Endothelial cell of umbilical vein (primary cell): ENCODE results near the gene JDP2. TPM values are rescaled to one million over a fixed set of nuclear protein-coding genes. Genes with fewer than 3 reads are reported as not detected.

ENCODE experiments used
- BruUV-seq: library from RNA; stranded (reverse); fragments of 400-500 nt; replicated peaks from 2 replicates; lab custom pipeline; 2021; lab: Mats Ljungman, UMichigan
- CTCF ChIA-PET: fragments of 300-600, 350-600 bp; sonication (Branson Sonifier 250); formaldehyde crosslinking; loops from one replicate; lab custom pipeline; 2021; ENCODE audit warnings: antibody characterized with exemption, inconsistent platforms; lab: Charles Lee
- POLR2A ChIA-PET: fragments of 300-600, 350-600 bp; sonication (Branson Sonifier 250); formaldehyde crosslinking; loops from one replicate; lab custom pipeline; 2021; ENCODE audit warnings: antibody characterized with exemption, inconsistent platforms; lab: Charles Lee
- DNase-seq: peaks from one replicate; pipeline ENCODE4 v3.0.0-alpha.2; 2011; ENCODE audit warnings: low read depth, low spot score
- FAIRE-seq: peaks from 2 replicates; lab custom pipeline; 2011; peaks lifted over from hg19 to GRCh38; lab: Jason Lieb, UNC
- H2AFZ ChIP-seq: 2 replicates; pipeline ENCODE4 v1.6.0; 2012; ENCODE audit warnings: low read depth, low read length, control low read depth, inconsistent platforms
- H3K27ac ChIP-seq: 2 replicates; pipeline ENCODE4 v1.5.1; 2011; ENCODE audit warnings: low read depth, mild to moderate bottlenecking, control low read depth, low read length, moderate library complexity; ENCODE audit not compliant: insufficient read depth
- H3K27me3 ChIP-seq, 2 experiments: 2 replicates each; pipeline versions ENCODE4 v1.6.0 to v1.6.1; 2011; ENCODE audit warnings: low read length in 2 of 2, mixed read lengths in 1 of 2; ENCODE audit not compliant: control insufficient read depth in 2 of 2, insufficient read depth in 2 of 2
- H3K36me3 ChIP-seq, 2 experiments: 2 replicates in 1 of 2; 3 replicates in 1 of 2; pipeline ENCODE4 v1.5.1; 2011; ENCODE audit warnings: low read length in 2 of 2, mild to moderate bottlenecking in 1 of 2, moderate library complexity in 1 of 2; ENCODE audit not compliant: control insufficient read depth in 2 of 2, insufficient read depth in 2 of 2; ENCODE audit errors: extremely low read depth in 1 of 2
- H3K4me1 ChIP-seq: 3 replicates; pipeline ENCODE4 v1.5.1; 2011; ENCODE audit warnings: mild to moderate bottlenecking, low read length; ENCODE audit not compliant: control insufficient read depth, insufficient read depth; ENCODE audit errors: extremely low read depth
- H3K4me2 ChIP-seq: 2 replicates; pipeline ENCODE4 v1.6.1; 2011; ENCODE audit warnings: low read length, control low read depth, mixed read lengths; ENCODE audit not compliant: insufficient read depth
- H3K4me3 ChIP-seq, 3 experiments: fragments of 200-600 bp in 1 of 3; sonication (generic), shearing (Covaris generic) in 1 of 3; replicated peaks in 1 of 3; 2 replicates each; pipeline ENCODE4 v1.5.1; 2011 to 2016; ENCODE audit warnings: control low read depth in 3 of 3, low read length in 3 of 3, mild to moderate bottlenecking in 2 of 3, inconsistent platforms in 1 of 3, low read depth in 1 of 3, moderate library complexity in 1 of 3; ENCODE audit not compliant: insufficient read depth in 1 of 3
- H3K79me2 ChIP-seq: 2 replicates; pipeline ENCODE4 v1.6.0; 2012; ENCODE audit warnings: low read length, inconsistent platforms; ENCODE audit not compliant: control insufficient read depth, insufficient read depth
- H3K9ac ChIP-seq: replicated peaks from 2 replicates; pipeline ENCODE3; 2011; ENCODE audit warnings: low read length, control low read depth; ENCODE audit not compliant: insufficient read depth; ENCODE audit errors: extremely low read depth
- H3K9me1 ChIP-seq: replicated peaks from 3 replicates; pipeline ENCODE4 v1.6.0; 2011; ENCODE audit warnings: mild to moderate bottlenecking, low read length; ENCODE audit not compliant: control insufficient read depth, insufficient read depth; ENCODE audit errors: extremely low read depth
- H3K9me3 ChIP-seq: replicated peaks from 2 replicates; pipeline ENCODE4 v1.5.1; 2012; ENCODE audit warnings: low read length, inconsistent platforms; ENCODE audit not compliant: control insufficient read depth, insufficient read depth
- H4K20me1 ChIP-seq: replicated peaks from 2 replicates; pipeline ENCODE3; 2011; ENCODE audit warnings: mild to moderate bottlenecking, low read length; ENCODE audit not compliant: control insufficient read depth, insufficient read depth; ENCODE audit errors: extremely low read depth
- EZH2 ChIP-seq: IDR thresholded peaks from 2 replicates; pipeline ENCODE4 v1.6.1; 2012; ENCODE audit warnings: borderline replicate concordance, low read depth, mild to moderate bottlenecking, moderate library complexity, low read length, inconsistent platforms; ENCODE audit not compliant: severe bottlenecking
- FOS ChIP-seq: IDR thresholded peaks from 2 replicates; pipeline ENCODE4 v1.6.1; 2011; ENCODE audit warnings: mild to moderate bottlenecking, low read length, moderate library complexity, borderline replicate concordance; ENCODE audit not compliant: insufficient read depth
- GATA2 ChIP-seq: IDR thresholded peaks from 2 replicates; pipeline ENCODE4 v1.7.0; 2011; ENCODE audit warnings: low read depth, mild to moderate bottlenecking, moderate library complexity, mixed read lengths, low read length; ENCODE audit not compliant: insufficient read length, insufficient read depth
- JUN ChIP-seq: IDR thresholded peaks from 2 replicates; pipeline ENCODE4 v1.6.1; 2011; ENCODE audit warnings: borderline replicate concordance, low read depth; ENCODE audit not compliant: insufficient read length, insufficient read depth
- MYC ChIP-seq: IDR thresholded peaks from one replicate; pipeline ENCODE4 v1.6.1; 2011; ENCODE audit warnings: mild to moderate bottlenecking, low read depth, low read length
- POLR2A ChIP-seq: IDR thresholded peaks from 2 replicates; pipeline ENCODE4 v1.6.1; 2012; ENCODE audit warnings: low read depth, mild to moderate bottlenecking, control low read depth, low read length
- POLR2AphosphoS5 ChIP-seq: IDR thresholded peaks from 2 replicates; pipeline ENCODE4 v1.6.1; 2012; ENCODE audit warnings: low read depth, mild to moderate bottlenecking, control low read depth, low read length, moderate library complexity; ENCODE audit not compliant: insufficient read depth
- dilution Hi-C: fragments of 300-500 bp; cut with MboI; formaldehyde crosslinking; loops from one replicate; pipeline ENCODE4 v1.15.0; 2019; ENCODE audit warnings: low sequenced_read_pairs; ENCODE audit not compliant: extremely low pct_ligation_motif_present
- intact Hi-C: fragments of 100-400 bp; cut with micrococcal nuclease; formaldehyde crosslinking; loops from one replicate; pipeline ENCODE4 v1.10.0; 2022
- polyA plus RNA-seq, 4 experiments: library from polyadenylated mRNA; depleted of rRNA in 3 of 4; stranded (reverse) in 3 of 4; unstranded in 1 of 4; fragments of >200 nt; gene quantifications; 2 replicates each; pipeline versions ENCODE4 v1.2.1 to v1.2.3, GENCODE V29; 2011 to 2012; ENCODE audit warnings: missing spikeins in 1 of 4
- total RNA-seq: library from RNA; stranded (reverse); gene quantifications from 2 replicates; pipeline ENCODE4 v1.2.3, GENCODE V29; 2021
- TF ChIP-seq, protein P1 (sequence below): IDR thresholded peaks from 2 replicates; pipeline ENCODE4 v1.6.1; 2011; ENCODE audit not compliant: insufficient read depth, insufficient read length
- TF ChIP-seq, protein P2 (sequence below), 2 donors: IDR thresholded peaks; 1 replicate in 1 of 2; 2 replicates in 1 of 2; pipeline ENCODE4 v1.5.1; 2011; ENCODE audit warnings: low read length in 2 of 2, mild to moderate bottlenecking in 2 of 2, moderate library complexity in 2 of 2, control low read depth in 1 of 2, inconsistent platforms in 1 of 2, low read depth in 1 of 2; ENCODE audit not compliant: insufficient read depth in 1 of 2; ENCODE audit errors: extremely low read depth in 1 of 2

Gene JDP2
- total and polyA plus RNA-seq, 2 donors (not counting 3 experiments of a cell fraction or from before 2014, with no cell fraction given), result 3.2 to 10.6 TPM

DNA sequence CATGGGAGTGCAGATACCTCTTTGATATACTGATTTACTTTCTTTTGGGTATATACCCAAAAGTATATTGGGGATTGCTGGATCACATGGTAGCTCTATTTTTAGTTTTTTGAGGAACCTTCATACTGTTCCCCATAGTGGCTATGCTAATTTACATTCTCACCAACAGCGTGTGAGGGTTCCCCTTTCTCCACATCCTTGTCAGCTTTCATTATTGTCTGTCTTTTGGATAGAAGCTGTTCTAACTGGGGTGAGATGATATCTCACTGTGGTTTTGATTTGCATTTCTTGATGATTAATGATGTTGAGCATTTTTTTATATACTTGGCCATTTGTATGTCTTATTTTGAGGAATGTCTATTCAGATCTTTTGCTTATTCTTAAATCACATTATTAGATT is 44.1 kb upstream of the JDP2 start:
- POLR2A ChIA-PET, result no interaction called here
- H3K27ac ChIP-seq, result no peak overlapping the region
- no peaks in the 10 kb centered on the region for H3K4me1 ChIP-seq
- intact Hi-C loops, result no loop called here
- no TSS peak for BruUV-seq
- no peak overlapping the region for H3K4me3 ChIP-seq
- TF ChIP-seq, protein P1, sequence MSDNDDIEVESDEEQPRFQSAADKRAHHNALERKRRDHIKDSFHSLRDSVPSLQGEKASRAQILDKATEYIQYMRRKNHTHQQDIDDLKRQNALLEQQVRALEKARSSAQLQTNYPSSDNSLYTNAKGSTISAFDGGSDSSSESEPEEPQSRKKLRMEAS, result no peak
- TF ChIP-seq GATA2, result no peak
- TF ChIP-seq, protein P2, sequence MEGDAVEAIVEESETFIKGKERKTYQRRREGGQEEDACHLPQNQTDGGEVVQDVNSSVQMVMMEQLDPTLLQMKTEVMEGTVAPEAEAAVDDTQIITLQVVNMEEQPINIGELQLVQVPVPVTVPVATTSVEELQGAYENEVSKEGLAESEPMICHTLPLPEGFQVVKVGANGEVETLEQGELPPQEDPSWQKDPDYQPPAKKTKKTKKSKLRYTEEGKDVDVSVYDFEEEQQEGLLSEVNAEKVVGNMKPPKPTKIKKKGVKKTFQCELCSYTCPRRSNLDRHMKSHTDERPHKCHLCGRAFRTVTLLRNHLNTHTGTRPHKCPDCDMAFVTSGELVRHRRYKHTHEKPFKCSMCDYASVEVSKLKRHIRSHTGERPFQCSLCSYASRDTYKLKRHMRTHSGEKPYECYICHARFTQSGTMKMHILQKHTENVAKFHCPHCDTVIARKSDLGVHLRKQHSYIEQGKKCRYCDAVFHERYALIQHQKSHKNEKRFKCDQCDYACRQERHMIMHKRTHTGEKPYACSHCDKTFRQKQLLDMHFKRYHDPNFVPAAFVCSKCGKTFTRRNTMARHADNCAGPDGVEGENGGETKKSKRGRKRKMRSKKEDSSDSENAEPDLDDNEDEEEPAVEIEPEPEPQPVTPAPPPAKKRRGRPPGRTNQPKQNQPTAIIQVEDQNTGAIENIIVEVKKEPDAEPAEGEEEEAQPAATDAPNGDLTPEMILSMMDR (IDR thresholded peaks at IDR 0.05; ENCODE audit: extremely low read depth in 1 of 2, insufficient read depth in 1 of 2, low read depth in 1 of 2, low read length in 2 of 2), result no peak
- TF ChIP-seq FOS, result no peak
- no peak for TF ChIP-seq MYC
- TF ChIP-seq POLR2AphosphoS5, result no peak
- TF ChIP-seq EZH2, result no peak
- TF ChIP-seq POLR2A, result no peak
- TF ChIP-seq JUN, result no peak
- no peak overlapping the region for H3K4me2 ChIP-seq
- CTCF ChIA-PET, result interaction anchor here (0.6 to 1.5 kb wide), 3 partner anchors 11 to 177 kb away, joined by 3 to 5 read pairs (median 3); no protein-coding TSS in a partner anchor
- DNase-seq (no peak), FAIRE-seq (no peak)
- H4K20me1 ChIP-seq, result no peaks in the 10 kb centered on the region
- H2AFZ ChIP-seq, result no peak overlapping the region
- dilution Hi-C loops, result no loop called here
- no peaks in the 10 kb centered on the region for H3K9me3 ChIP-seq
- no peaks in the 10 kb centered on the region for H3K9me1 ChIP-seq
- peaks cover 13 to 38% of the 10 kb centered on the region in 2 experiments for H3K27me3 ChIP-seq
- H3K79me2 ChIP-seq, result no peaks in the 10 kb centered on the region
- H3K36me3 ChIP-seq, result no peaks in the 10 kb centered on the region
- H3K9ac ChIP-seq, result no peak overlapping the region
